ENCODE data around the gene ENOSF1. TPM values are rescaled to one million over a fixed set of nuclear protein-coding genes. Genes with fewer than 3 reads are reported as not detected.

ENOSF1 gene
- total and polyA plus RNA-seq, 2 of the 4 experiments (the other 2 are of a cell fraction): 12.2 to 12.6 TPM

DNA sequence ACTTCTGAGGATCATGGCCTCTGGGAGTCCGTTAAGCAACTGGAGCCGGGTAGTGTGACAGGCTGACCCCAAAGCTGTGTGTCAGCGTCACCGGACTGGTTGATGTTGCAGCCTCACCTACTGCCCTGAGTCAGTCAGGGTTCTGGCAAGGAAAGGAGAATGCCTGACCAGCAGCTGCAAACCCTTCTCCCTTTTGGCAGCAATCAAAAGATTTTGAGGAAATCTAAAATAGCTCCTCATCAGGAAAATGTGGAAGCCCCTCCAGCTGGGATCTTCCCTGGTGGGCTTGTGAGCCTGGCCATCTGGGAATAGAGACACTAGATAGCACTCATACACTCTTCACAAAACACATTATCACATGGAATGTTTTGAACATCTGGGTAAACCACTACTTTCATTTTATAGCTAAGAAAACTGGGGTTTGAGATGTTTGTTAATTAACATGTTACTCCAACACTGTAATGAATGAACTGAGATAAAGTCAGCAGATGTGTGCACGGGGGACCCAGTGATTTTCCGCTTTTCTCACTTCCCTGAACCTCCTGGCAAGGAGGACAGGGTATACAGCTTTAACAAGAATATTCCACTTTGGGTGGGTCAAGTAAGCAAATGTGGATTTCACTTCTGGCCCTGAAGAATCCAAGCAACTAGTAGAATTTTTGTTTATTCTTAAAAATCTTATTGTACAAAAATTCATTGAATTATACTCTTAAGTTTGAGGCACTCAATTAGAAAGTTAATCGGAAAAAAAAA, 91.0 kb downstream of the ENOSF1 start:
- Histone ChIP-seq H2AK5ac (ENCODE audit: low read depth, low read length) (no peak overlapping the region), H3K18ac (ENCODE audit: low read depth, low read length) (no peak overlapping the region), H3K79me1 (ENCODE audit: low read depth in 1 of 2, low read length in 2 of 2) (no peaks in the 10 kb centered on the region), H3K56ac (ENCODE audit: extremely low read depth, insufficient read depth, low read length) (no peak overlapping the region), H2BK15ac (ENCODE audit: low read depth, low read length) (no peak overlapping the region), H4K8ac (ENCODE audit: low read depth in 2 of 2, low read length in 2 of 2) (no peak overlapping the region), H3K23ac (ENCODE audit: low read depth, low read length) (no peak overlapping the region), H3K36me3 (ENCODE audit: control insufficient read depth, insufficient read depth, low read length) (no peaks in the 10 kb centered on the region), H3K4me1 (ENCODE audit: control insufficient read depth, insufficient read depth, low read length) (no peaks in the 10 kb centered on the region), H3K9ac (ENCODE audit: low read depth, low read length) (no peak overlapping the region), H3K9me1 (ENCODE audit: insufficient read depth, low read length) (no peaks in the 10 kb centered on the region), H2BK5ac (ENCODE audit: low read depth, low read length, poor library complexity, severe bottlenecking) (no peak overlapping the region), H4K20me1 (ENCODE audit: insufficient read depth, low read length) (no peaks in the 10 kb centered on the region), H4K91ac (ENCODE audit: insufficient read depth, low read depth, low read length) (no peak overlapping the region), H3K27ac (ENCODE audit: insufficient read depth, low read length) (no peak overlapping the region), H4K5ac (ENCODE audit: low read depth, low read length) (no peak overlapping the region), H2BK120ac (ENCODE audit: low read depth, low read length) (no peak overlapping the region), H3K4me3 (ENCODE audit: insufficient read depth, low read depth, low read length) (no peak overlapping the region), H2AK9ac (replicated peaks; ENCODE audit: low read depth, low read length, poor library complexity) (no peak overlapping the region), H3K4ac (ENCODE audit: low read depth, low read length) (no peak overlapping the region), H2BK20ac (ENCODE audit: low read depth, low read length) (no peak overlapping the region), H3K4me2 (ENCODE audit: low read depth, low read length) (no peak overlapping the region; the same call in 1 of the 2 replicates), H2AFZ (replicated peaks; ENCODE audit: low read length, poor library complexity) (no peak overlapping the region), H3K9me3 (ENCODE audit: control insufficient read depth, insufficient read depth, low read length) (no peaks in the 10 kb centered on the region), H3K14ac (replicated peaks; ENCODE audit: low read depth, low read length) (no peak overlapping the region), H3K27me3 (ENCODE audit: control insufficient read depth, insufficient read depth, low read length) (peaks cover 13% of the 10 kb centered on the region)
- ChIA-PET CTCF (interaction anchor here (0.7 to 1.8 kb wide), 4 partner anchors 209 to 329 kb away, joined by 3 to 10 read pairs (median 6); no protein-coding TSS in a partner anchor), POLR2A (ENCODE audit: unreplicated experiment) (no interaction called here)
- peak; percentile 62 for DNase-seq
- WGBS, 2 experiments (ENCODE audit: extremely low coverage in 2 of 2, insufficient read length in 1 of 2): 8% methylated on average over 2 of the region's 7 CpGs; no CpG with 5 or more reads in 1 of the 2 experiments
- BruUV-seq (replicated peaks): no TSS peak
- intact Hi-C loops (cut with micrococcal nuclease): loop anchor here (5.0 kb wide), 1 partner anchor 121 kb away; no protein-coding TSS in a partner anchor
- dilution Hi-C loops (cut with HindIII; ENCODE audit: low sequenced_read_pairs, unreplicated experiment): no loop called here
- peak; percentile 44; the same call in 1 of the 2 replicates for ATAC-seq (ENCODE audit: low read depth)
- in situ Hi-C loops (cut with MboI; ENCODE audit: low sequenced_read_pairs): loop anchor here (5.0 kb wide), 2 partner anchors 211 to 339 kb away; no protein-coding TSS in a partner anchor
- TF ChIP-seq POLR2A (IDR thresholded peaks at IDR 0.05; ENCODE audit: low read depth, low read length) (no peak), ELK1 (IDR thresholded peaks at IDR 0.05; ENCODE audit: borderline replicate concordance, low read depth, low read length) (no peak), RAD21 (IDR thresholded peaks at IDR 0.05; ENCODE audit: low read length) (no peak), BHLHE40 (IDR thresholded peaks at IDR 0.05; ENCODE audit: low read depth, low read length) (no peak), MAFK (IDR thresholded peaks at IDR 0.05; ENCODE audit: low read depth, low read length) (no peak), CEBPB (IDR thresholded peaks at IDR 0.05; ENCODE audit: low read depth, low read length) (no peak), FOS (IDR thresholded peaks at IDR 0.05; ENCODE audit: low read depth, low read length) (no peak), SMC3 (IDR thresholded peaks at IDR 0.05; ENCODE audit: low read depth, low read length) (no peak), RFX5 (IDR thresholded peaks at IDR 0.05; ENCODE audit: low read depth, low read length) (no peak), RCOR1 (IDR thresholded peaks at IDR 0.05; ENCODE audit: insufficient replicate concordance, low read length) (no peak), NFE2L2 (IDR thresholded peaks at IDR 0.05; ENCODE audit: low read depth, low read length) (no peak), MXI1 (IDR thresholded peaks at IDR 0.05; ENCODE audit: borderline replicate concordance, low read depth, low read length) (no peak), MAZ (IDR thresholded peaks at IDR 0.05; ENCODE audit: borderline replicate concordance, low read depth, low read length) (no peak)
- TF ChIP-seq, protein P1, sequence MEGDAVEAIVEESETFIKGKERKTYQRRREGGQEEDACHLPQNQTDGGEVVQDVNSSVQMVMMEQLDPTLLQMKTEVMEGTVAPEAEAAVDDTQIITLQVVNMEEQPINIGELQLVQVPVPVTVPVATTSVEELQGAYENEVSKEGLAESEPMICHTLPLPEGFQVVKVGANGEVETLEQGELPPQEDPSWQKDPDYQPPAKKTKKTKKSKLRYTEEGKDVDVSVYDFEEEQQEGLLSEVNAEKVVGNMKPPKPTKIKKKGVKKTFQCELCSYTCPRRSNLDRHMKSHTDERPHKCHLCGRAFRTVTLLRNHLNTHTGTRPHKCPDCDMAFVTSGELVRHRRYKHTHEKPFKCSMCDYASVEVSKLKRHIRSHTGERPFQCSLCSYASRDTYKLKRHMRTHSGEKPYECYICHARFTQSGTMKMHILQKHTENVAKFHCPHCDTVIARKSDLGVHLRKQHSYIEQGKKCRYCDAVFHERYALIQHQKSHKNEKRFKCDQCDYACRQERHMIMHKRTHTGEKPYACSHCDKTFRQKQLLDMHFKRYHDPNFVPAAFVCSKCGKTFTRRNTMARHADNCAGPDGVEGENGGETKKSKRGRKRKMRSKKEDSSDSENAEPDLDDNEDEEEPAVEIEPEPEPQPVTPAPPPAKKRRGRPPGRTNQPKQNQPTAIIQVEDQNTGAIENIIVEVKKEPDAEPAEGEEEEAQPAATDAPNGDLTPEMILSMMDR (conservative IDR thresholded peaks at IDR 0.05; ENCODE audit: low read depth, low read length): no peak
- TF ChIP-seq, protein P2, sequence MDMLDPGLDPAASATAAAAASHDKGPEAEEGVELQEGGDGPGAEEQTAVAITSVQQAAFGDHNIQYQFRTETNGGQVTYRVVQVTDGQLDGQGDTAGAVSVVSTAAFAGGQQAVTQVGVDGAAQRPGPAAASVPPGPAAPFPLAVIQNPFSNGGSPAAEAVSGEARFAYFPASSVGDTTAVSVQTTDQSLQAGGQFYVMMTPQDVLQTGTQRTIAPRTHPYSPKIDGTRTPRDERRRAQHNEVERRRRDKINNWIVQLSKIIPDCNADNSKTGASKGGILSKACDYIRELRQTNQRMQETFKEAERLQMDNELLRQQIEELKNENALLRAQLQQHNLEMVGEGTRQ (IDR thresholded peaks at IDR 0.05; ENCODE audit: low read depth, low read length): no peak
